GM12865 (cell line): Measurements from ENCODE around the gene KIFAP3.
A peak's percentile ranks its signal among the peaks of the same experiment; 100 is the strongest.

ENCODE experiments used
- DNase-seq: peaks from one replicate; pipeline ENCODE4 v3.0.0; 2010; ENCODE audit warnings: low read depth
- H3K4me3 ChIP-seq: 2 replicates; pipeline ENCODE4 v1.5.1; 2011; ENCODE audit warnings: mild to moderate bottlenecking, low read depth, low read length, control low read depth
- CTCF ChIP-seq: IDR thresholded peaks from 2 replicates; pipeline ENCODE4 v1.5.1; 2011; ENCODE audit warnings: low read length, control low read depth, low read depth, inconsistent platforms; ENCODE audit not compliant: insufficient read depth; ENCODE audit errors: missing control alignments

Gene KIFAP3

GRCh38 chr1:169906938-169907337 lies 167.6 kb downstream of the KIFAP3 start:
- DNase-seq, result no peak

DNA sequence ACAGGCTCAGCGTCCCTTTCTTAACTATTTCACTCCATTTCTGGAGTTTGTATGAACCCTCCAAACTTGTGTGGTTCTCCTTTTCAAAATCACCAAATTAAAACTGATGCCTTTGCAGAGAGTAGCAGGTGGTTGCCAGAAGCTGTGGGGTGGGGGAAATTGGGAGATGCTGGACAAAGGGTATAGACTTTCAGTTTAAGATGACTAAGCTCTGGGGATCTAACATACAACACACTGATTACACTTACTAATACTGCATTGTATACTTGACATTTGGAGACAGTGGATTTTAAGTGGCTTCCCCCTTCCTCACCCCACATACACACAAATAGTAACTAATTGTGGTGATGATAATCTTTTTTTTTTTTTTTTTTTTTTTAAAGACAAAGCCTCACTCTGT lies 169.7 kb downstream of the KIFAP3 start:
- H3K4me3 ChIP-seq, result no peak overlapping the region
- peak; percentile 28 for DNase-seq
- no peak for TF ChIP-seq CTCF

More at GRCh38 chr1:169906938-169907337, 167.6 kb downstream of the KIFAP3 start:
- H3K4me3 ChIP-seq, result no peak overlapping the region
- no peak for TF ChIP-seq CTCF

DNA sequence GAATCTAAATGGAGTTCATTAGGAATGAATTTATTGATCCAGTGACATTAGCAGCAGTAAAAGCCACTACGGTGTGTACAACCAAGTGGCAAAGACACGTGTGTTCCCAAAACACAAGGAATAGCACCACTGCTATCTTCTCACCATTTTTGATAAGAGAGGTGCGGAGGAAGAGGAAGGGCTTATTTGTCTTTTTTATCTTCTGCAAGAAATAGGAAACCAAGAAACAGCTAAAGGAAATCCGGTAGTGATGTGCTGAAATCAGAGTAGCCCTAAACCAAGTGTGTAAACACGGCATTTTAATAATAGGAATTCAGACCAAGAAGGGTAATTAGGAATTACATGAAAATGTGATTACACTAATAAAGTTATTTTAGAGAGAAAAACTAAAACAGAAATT lies 171.7 kb downstream of the KIFAP3 start:
- TF ChIP-seq CTCF, result no peak
- no peak for DNase-seq
- no peak overlapping the region for H3K4me3 ChIP-seq

GRCh38 chr1:169901115-169901514 lies 173.4 kb downstream of the KIFAP3 start:
- no peak for DNase-seq
- TF ChIP-seq CTCF, result no peak
- H3K4me3 ChIP-seq, result no peak overlapping the region

- no peak for TF ChIP-seq CTCF
These were observed 173.9 kb downstream of the KIFAP3 start for GRCh38 chr1:169900571-169900970.

DNA sequence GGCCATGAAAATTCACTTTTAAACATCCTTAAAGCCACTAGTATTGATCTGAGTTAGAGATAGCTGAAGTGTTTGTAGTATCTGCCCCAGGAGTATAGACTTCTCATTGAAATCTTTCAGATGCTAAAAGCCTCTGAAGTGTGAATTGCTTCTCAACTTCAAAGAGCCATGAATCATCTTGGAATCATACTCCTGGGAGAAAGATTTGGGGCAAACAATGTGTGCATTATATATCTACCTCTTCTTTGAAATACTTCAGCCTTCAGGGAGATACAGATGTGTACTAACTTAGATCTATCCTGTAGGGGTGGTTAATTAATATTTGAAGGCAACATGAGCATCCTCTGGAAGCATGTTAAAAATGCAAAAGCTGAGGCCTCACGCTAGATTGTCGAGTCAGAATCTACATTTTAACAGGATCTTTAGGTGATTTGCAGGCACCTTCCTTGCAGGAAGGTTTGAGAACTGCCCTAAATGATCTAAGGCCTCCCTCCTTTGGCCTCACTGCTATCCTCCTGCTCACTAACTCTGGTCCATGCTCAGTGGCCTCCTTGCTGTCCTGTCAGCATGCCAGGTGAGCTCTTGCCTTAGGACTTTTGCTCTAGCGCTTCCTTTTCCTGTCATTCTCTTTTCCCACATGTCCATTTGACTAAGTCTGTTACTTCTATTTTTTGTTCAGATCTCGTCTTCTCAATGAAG lies 174.8 kb downstream of the KIFAP3 start:
- no peak for TF ChIP-seq CTCF
- no peak overlapping the region for H3K4me3 ChIP-seq
- no peak for DNase-seq

More at GRCh38 chr1:169900571-169900970, 173.9 kb downstream of the KIFAP3 start:
- H3K4me3 ChIP-seq, result no peak overlapping the region
- no peak for DNase-seq

DNA sequence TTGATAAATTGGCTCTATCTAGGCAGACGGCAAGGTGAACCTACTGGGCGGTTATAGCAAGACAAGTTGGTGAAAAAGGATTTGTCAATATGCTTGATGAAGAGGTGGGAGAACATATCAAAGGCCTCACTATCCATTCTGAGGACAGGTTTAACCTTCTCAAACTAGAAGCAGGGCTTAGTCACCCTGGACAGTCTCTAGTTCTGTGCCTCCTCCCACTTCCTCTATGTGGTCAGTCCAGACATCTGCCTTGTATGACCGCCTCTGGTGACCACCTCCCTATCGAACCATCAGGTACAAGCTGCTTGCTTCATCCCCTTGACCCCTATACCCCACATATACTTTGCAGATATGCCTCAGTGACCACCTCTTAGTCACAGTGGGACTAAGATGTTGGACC lies 178.5 kb downstream of the KIFAP3 start:
- peak; percentile 38 for DNase-seq
- no peak for TF ChIP-seq CTCF
- H3K4me3 ChIP-seq, result no peak overlapping the region
